Neural cell (in vitro differentiated cells): Measurements from ENCODE around the gene KRT14. TPM values are rescaled to one million over a fixed set of nuclear protein-coding genes. Genes with fewer than 3 reads are reported as not detected.

ENCODE experiments used
- H2AFZ ChIP-seq: fragments of 200-600, 300-800 bp; sonication (generic), shearing (Covaris generic); 2 replicates; pipeline ENCODE4 v1.6.0; 2014; ENCODE audit warnings: low read depth, mild to moderate bottlenecking, antibody characterized with exemption, low read length, moderate library complexity
- H3F3A ChIP-seq: fragments of 200-600 bp; shearing (Covaris generic); 2 replicates; pipeline ENCODE4 v1.6.1; 2016; ENCODE audit warnings: mild to moderate bottlenecking, moderate library complexity, mixed read lengths, antibody characterized with exemption, low read length; ENCODE audit not compliant: insufficient read depth, poor library complexity, severe bottlenecking
- H3K27ac ChIP-seq: fragments of 200-600, 300-800 bp; sonication (generic), shearing (Covaris generic); 2 replicates; pipeline ENCODE4 v1.5.1; 2014; ENCODE audit warnings: mild to moderate bottlenecking, low read length, moderate library complexity
- H3K27me3 ChIP-seq: fragments of 300-800, 200-600 bp; sonication (generic), shearing (Covaris generic); 2 replicates; pipeline ENCODE4 v1.6.0; 2014; ENCODE audit warnings: mild to moderate bottlenecking, low read depth, low read length, moderate library complexity; ENCODE audit not compliant: insufficient read depth
- H3K36me3 ChIP-seq: fragments of 300-800, 200-600 bp; sonication (generic), shearing (Covaris generic); 2 replicates; pipeline ENCODE4 v1.5.1; 2014; ENCODE audit warnings: mild to moderate bottlenecking, antibody characterized with exemption, low read length, moderate library complexity; ENCODE audit not compliant: insufficient read depth
- H3K4me2 ChIP-seq: fragments of 300-800, 200-600 bp; sonication (generic), shearing (Covaris generic); 2 replicates; pipeline ENCODE4 v1.6.0; 2014; ENCODE audit warnings: mild to moderate bottlenecking, low read length
- H3K4me3 ChIP-seq: fragments of 300-800, 200-600 bp; sonication (generic), shearing (Covaris generic); 2 replicates; pipeline ENCODE4 v1.5.1; 2014; ENCODE audit warnings: mild to moderate bottlenecking, low read length, moderate library complexity
- H3K79me2 ChIP-seq: fragments of 200-600 bp; shearing (Covaris generic); replicated peaks from 2 replicates; pipeline ENCODE4 v1.6.0; 2014; ENCODE audit warnings: mild to moderate bottlenecking, low read length, moderate library complexity; ENCODE audit not compliant: insufficient read depth
- H3K9ac ChIP-seq: fragments of 300-800, 200-600 bp; sonication (generic), shearing (Covaris generic); 2 replicates; pipeline ENCODE4 v1.6.1; 2016; ENCODE audit warnings: mild to moderate bottlenecking, low read length, mixed read lengths
- H3K9me2 ChIP-seq: fragments of 200-600 bp; shearing (Covaris generic); 2 replicates; pipeline ENCODE4 v1.6.1; 2016; ENCODE audit warnings: mild to moderate bottlenecking, low read length, mixed read lengths; ENCODE audit not compliant: insufficient read depth
- H3K9me3 ChIP-seq: fragments of 200-600, 300-800 bp; sonication (generic), shearing (Covaris generic); 2 replicates; pipeline ENCODE4 v1.6.1; 2016; ENCODE audit warnings: mild to moderate bottlenecking, mixed run types, low read length, moderate library complexity, mixed read lengths
- H4K20me1 ChIP-seq: fragments of 200-600 bp; shearing (Covaris generic); 2 replicates; pipeline ENCODE4 v1.6.1; 2016; ENCODE audit warnings: mild to moderate bottlenecking, mixed run types; ENCODE audit not compliant: insufficient read depth
- EP300 ChIP-seq: fragments of 450-650 bp; conservative IDR thresholded peaks from 2 replicates; pipeline ENCODE4 v1.6.1; 2014; ENCODE audit warnings: antibody characterized with exemption, mild to moderate bottlenecking, moderate library complexity; ENCODE audit not compliant: poor library complexity, severe bottlenecking
- EZH2 ChIP-seq: fragments of 200-600, 300-800 bp; shearing (Covaris generic), sonication (generic); IDR thresholded peaks from 2 replicates; pipeline ENCODE4 v1.6.1; 2014; ENCODE audit warnings: antibody characterized with exemption, low read length, borderline replicate concordance, mild to moderate bottlenecking; ENCODE audit not compliant: insufficient read depth, poor library complexity, severe bottlenecking
- MXI1 ChIP-seq: fragments of 450-650 bp; conservative IDR thresholded peaks from 2 replicates; pipeline ENCODE4 v1.6.1; 2014; ENCODE audit warnings: antibody characterized with exemption, mild to moderate bottlenecking; ENCODE audit not compliant: poor library complexity, severe bottlenecking
- POLR2AphosphoS5 ChIP-seq: IDR thresholded peaks from 2 replicates; pipeline ENCODE4 v1.6.1; 2012
- RAD21 ChIP-seq: fragments of 450-650 bp; conservative IDR thresholded peaks from 2 replicates; pipeline ENCODE4 v1.6.1; 2014; ENCODE audit warnings: antibody characterized with exemption, mild to moderate bottlenecking, moderate library complexity
- SMC3 ChIP-seq: fragments of 450-650 bp; conservative IDR thresholded peaks from 2 replicates; pipeline ENCODE4 v1.6.1; 2014; ENCODE audit warnings: antibody characterized with exemption, mild to moderate bottlenecking, moderate library complexity; ENCODE audit not compliant: poor library complexity
- TAF1 ChIP-seq: IDR thresholded peaks from 2 replicates; pipeline ENCODE4 v1.6.1; 2012; ENCODE audit warnings: low read depth
- polyA plus RNA-seq: library from polyadenylated mRNA; depleted of rRNA; stranded (reverse); fragments of >200 nt; gene quantifications from 2 replicates; pipeline ENCODE4 v1.2.3, GENCODE V29; 2014
- TF ChIP-seq, protein P1 (sequence below): IDR thresholded peaks from 2 replicates; pipeline ENCODE4 v1.6.1; 2012; ENCODE audit warnings: borderline replicate concordance
- TF ChIP-seq, protein P2 (sequence below): fragments of 450-650 bp; IDR thresholded peaks from 2 replicates; pipeline ENCODE4 v1.5.1; 2014; ENCODE audit warnings: antibody characterized with exemption, mild to moderate bottlenecking, moderate library complexity; ENCODE audit not compliant: poor library complexity, severe bottlenecking

KRT14 gene
- polyA plus RNA-seq, 1 donor from 2014 or later = not detected

DNA sequence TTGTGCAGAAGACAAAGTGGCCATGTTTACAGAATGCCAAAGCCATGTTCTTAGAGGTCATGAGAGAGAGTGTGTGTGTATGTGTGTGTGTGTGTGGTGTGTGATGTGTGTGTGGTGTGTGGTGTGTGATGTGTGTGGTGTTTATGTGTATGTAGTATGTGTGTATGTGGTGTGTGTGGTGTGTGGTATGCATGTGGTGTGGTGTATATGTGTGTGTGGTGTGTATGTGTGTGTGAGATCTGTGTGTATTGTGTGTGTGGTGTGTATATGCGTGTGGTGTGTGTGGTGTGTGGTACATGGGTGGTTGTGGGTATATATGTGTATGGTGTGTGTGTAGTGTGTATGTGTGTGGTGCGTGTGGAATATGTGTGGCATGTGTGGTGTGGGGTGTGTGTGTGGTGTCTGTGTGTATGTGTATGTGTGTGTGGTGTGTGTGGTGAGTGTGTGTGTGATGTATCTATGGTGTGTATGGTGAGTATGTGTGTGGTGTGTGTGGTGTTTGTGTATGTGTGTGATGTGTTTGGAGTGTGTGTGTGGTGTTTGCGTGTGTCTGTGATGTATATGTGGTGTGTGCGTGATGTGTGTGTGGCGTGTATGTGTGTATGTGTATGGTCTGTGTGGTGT is 45.9 kb upstream of the KRT14 start:
- no peak overlapping the region for H3K27ac ChIP-seq
- H4K20me1 ChIP-seq = no peaks in the 10 kb centered on the region
- H3K9me2 ChIP-seq = no peaks in the 10 kb centered on the region
- H3K4me2 ChIP-seq = no peak overlapping the region
- no peaks in the 10 kb centered on the region for H3K36me3 ChIP-seq
- H3K9me3 ChIP-seq = no peaks in the 10 kb centered on the region
- no peaks in the 10 kb centered on the region for H3K27me3 ChIP-seq
- TF ChIP-seq, protein P1, sequence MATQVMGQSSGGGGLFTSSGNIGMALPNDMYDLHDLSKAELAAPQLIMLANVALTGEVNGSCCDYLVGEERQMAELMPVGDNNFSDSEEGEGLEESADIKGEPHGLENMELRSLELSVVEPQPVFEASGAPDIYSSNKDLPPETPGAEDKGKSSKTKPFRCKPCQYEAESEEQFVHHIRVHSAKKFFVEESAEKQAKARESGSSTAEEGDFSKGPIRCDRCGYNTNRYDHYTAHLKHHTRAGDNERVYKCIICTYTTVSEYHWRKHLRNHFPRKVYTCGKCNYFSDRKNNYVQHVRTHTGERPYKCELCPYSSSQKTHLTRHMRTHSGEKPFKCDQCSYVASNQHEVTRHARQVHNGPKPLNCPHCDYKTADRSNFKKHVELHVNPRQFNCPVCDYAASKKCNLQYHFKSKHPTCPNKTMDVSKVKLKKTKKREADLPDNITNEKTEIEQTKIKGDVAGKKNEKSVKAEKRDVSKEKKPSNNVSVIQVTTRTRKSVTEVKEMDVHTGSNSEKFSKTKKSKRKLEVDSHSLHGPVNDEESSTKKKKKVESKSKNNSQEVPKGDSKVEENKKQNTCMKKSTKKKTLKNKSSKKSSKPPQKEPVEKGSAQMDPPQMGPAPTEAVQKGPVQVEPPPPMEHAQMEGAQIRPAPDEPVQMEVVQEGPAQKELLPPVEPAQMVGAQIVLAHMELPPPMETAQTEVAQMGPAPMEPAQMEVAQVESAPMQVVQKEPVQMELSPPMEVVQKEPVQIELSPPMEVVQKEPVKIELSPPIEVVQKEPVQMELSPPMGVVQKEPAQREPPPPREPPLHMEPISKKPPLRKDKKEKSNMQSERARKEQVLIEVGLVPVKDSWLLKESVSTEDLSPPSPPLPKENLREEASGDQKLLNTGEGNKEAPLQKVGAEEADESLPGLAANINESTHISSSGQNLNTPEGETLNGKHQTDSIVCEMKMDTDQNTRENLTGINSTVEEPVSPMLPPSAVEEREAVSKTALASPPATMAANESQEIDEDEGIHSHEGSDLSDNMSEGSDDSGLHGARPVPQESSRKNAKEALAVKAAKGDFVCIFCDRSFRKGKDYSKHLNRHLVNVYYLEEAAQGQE = no peak
- no peak for TF ChIP-seq EP300
- TF ChIP-seq EZH2 = no peak
- no peak for TF ChIP-seq TAF1
- TF ChIP-seq, protein P2, sequence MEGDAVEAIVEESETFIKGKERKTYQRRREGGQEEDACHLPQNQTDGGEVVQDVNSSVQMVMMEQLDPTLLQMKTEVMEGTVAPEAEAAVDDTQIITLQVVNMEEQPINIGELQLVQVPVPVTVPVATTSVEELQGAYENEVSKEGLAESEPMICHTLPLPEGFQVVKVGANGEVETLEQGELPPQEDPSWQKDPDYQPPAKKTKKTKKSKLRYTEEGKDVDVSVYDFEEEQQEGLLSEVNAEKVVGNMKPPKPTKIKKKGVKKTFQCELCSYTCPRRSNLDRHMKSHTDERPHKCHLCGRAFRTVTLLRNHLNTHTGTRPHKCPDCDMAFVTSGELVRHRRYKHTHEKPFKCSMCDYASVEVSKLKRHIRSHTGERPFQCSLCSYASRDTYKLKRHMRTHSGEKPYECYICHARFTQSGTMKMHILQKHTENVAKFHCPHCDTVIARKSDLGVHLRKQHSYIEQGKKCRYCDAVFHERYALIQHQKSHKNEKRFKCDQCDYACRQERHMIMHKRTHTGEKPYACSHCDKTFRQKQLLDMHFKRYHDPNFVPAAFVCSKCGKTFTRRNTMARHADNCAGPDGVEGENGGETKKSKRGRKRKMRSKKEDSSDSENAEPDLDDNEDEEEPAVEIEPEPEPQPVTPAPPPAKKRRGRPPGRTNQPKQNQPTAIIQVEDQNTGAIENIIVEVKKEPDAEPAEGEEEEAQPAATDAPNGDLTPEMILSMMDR = no peak
- TF ChIP-seq SMC3 = no peak
- no peak for TF ChIP-seq MXI1
- no peak for TF ChIP-seq RAD21
- no peak for TF ChIP-seq POLR2AphosphoS5
- H3F3A ChIP-seq = no peaks in the 10 kb centered on the region
- H2AFZ ChIP-seq = no peak overlapping the region
- no peaks in the 10 kb centered on the region for H3K79me2 ChIP-seq
- H3K4me3 ChIP-seq = no peak overlapping the region
- H3K9ac ChIP-seq = no peak overlapping the region

DNA sequence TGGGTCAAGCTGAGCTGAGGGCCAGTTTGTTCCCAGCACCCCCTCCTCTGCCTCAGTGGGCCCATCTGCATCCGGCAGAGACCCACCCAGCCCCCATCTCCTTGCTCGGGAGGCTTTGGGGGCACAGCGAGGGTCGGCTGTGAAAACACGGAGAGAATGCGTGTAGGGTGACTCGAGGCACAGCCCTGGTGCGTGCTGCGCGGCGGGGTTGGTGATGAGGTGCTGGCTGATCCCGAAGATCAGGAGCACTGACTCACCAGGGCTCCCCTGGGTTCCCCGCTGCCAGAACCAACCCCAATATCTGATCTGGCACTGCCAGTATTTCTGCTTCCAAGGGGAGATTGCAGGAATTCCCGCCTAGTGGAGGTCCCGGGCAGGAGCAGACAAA is 45.2 kb upstream of the KRT14 start:
- H3K4me3 ChIP-seq = no peak overlapping the region
- H4K20me1 ChIP-seq = no peaks in the 10 kb centered on the region
- H3K27ac ChIP-seq = no peak overlapping the region
- H3K36me3 ChIP-seq = no peaks in the 10 kb centered on the region
- TF ChIP-seq EZH2 (no peak), SMC3 (no peak), POLR2AphosphoS5 (no peak)
- TF ChIP-seq, protein P1 = no peak
- no peaks in the 10 kb centered on the region for H3K9me3 ChIP-seq
- no peak overlapping the region for H3K4me2 ChIP-seq
- no peaks in the 10 kb centered on the region for H3K9me2 ChIP-seq
- H3K27me3 ChIP-seq = no peaks in the 10 kb centered on the region
- H3K79me2 ChIP-seq = no peaks in the 10 kb centered on the region
- H3F3A ChIP-seq = no peaks in the 10 kb centered on the region
- no peak overlapping the region for H3K9ac ChIP-seq
- no peak overlapping the region for H2AFZ ChIP-seq
